Chondrocyte (in vitro differentiated cells): Measurements from ENCODE around the gene RAB28. TPM values are rescaled to one million over a fixed set of nuclear protein-coding genes. Genes with fewer than 3 reads are reported as not detected.

ENCODE experiments used
- DNase-seq: peaks from one replicate; pipeline ENCODE4 v3.0.0; 2021; ENCODE audit warnings: mixed read lengths, low spot score
- H3K27ac Mint-ChIP-seq: one replicate; pipeline ENCODE4 v1.8.0; 2021; ENCODE audit warnings: mild to moderate bottlenecking, moderate library complexity, mixed read lengths; ENCODE audit not compliant: unreplicated experiment
- H3K27me3 Mint-ChIP-seq: 2 replicates; pipeline ENCODE4 v1.8.0; 2021; ENCODE audit warnings: low read depth, mixed read lengths
- H3K36me3 Mint-ChIP-seq: 2 replicates; pipeline ENCODE4 v1.8.0; 2021; ENCODE audit warnings: low read depth, mixed read lengths
- H3K4me1 Mint-ChIP-seq: 2 replicates; pipeline ENCODE4 v1.8.0; 2021; ENCODE audit warnings: low read depth, mild to moderate bottlenecking, mixed read lengths
- H3K4me3 Mint-ChIP-seq: one replicate; pipeline ENCODE4 v1.8.0; 2021; ENCODE audit warnings: mild to moderate bottlenecking, moderate library complexity, mixed read lengths; ENCODE audit not compliant: unreplicated experiment
- H3K9me3 Mint-ChIP-seq: 2 replicates; pipeline ENCODE4 v1.8.0; 2021; ENCODE audit warnings: low read depth, mixed read lengths
- total RNA-seq: library from RNA; stranded (reverse); gene quantifications from 3 replicates; pipeline ENCODE4 v1.2.1, GENCODE V29; 2021
- TF ChIP-seq, protein P1 (sequence below): fragments of 200-600 bp; sonication (generic); IDR thresholded peaks from 2 replicates; pipeline ENCODE4 v1.5.0; 2021; ENCODE audit warnings: antibody characterized with exemption, mild to moderate bottlenecking, moderate library complexity

RAB28 gene
- total RNA-seq, 1 donor from 2014 or later: 11.3 TPM

DNA sequence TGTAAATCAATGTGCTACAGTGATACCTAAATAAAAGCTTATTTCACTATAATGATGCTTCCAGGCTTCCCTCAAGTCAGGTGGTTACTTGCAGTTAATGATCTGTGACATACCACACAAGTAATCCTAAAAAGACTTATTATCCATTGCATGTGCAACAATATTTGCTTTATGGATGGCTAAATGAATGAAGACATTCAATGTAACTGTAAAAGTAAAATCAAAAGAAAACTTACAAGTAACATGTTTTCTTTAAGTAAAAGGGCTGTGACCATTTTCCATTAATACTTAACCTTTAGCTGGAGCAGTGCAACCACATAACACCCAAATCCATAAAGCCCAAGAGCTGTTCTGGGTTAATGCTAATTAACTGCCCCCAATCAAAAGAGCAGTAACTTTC is 42.6 kb downstream of the RAB28 start:
- peaks cover 10% of the 10 kb centered on the region for H3K9me3 Mint-ChIP-seq
- TF ChIP-seq, protein P1, sequence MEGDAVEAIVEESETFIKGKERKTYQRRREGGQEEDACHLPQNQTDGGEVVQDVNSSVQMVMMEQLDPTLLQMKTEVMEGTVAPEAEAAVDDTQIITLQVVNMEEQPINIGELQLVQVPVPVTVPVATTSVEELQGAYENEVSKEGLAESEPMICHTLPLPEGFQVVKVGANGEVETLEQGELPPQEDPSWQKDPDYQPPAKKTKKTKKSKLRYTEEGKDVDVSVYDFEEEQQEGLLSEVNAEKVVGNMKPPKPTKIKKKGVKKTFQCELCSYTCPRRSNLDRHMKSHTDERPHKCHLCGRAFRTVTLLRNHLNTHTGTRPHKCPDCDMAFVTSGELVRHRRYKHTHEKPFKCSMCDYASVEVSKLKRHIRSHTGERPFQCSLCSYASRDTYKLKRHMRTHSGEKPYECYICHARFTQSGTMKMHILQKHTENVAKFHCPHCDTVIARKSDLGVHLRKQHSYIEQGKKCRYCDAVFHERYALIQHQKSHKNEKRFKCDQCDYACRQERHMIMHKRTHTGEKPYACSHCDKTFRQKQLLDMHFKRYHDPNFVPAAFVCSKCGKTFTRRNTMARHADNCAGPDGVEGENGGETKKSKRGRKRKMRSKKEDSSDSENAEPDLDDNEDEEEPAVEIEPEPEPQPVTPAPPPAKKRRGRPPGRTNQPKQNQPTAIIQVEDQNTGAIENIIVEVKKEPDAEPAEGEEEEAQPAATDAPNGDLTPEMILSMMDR: no peak
- no peak overlapping the region for H3K4me3 Mint-ChIP-seq
- no peak overlapping the region for H3K27ac Mint-ChIP-seq
- H3K36me3 Mint-ChIP-seq: peaks cover 9% of the 10 kb centered on the region
- no peaks in the 10 kb centered on the region for H3K27me3 Mint-ChIP-seq
- peaks cover 6% of the 10 kb centered on the region for H3K4me1 Mint-ChIP-seq
- no peak for DNase-seq

- Mint-ChIP-seq H3K4me1 (peaks cover 22% of the 10 kb centered on the region), H3K27me3 (no peaks in the 10 kb centered on the region), H3K9me3 (peaks cover 16% of the 10 kb centered on the region), H3K36me3 (peaks cover 12% of the 10 kb centered on the region), H3K27ac (no peak overlapping the region), H3K4me3 (no peak overlapping the region)
- TF ChIP-seq, protein P1: no peak
- no peak for DNase-seq
Observed at GRCh38 chr4:13436962-13437361, 47.2 kb downstream of the RAB28 start.

DNA sequence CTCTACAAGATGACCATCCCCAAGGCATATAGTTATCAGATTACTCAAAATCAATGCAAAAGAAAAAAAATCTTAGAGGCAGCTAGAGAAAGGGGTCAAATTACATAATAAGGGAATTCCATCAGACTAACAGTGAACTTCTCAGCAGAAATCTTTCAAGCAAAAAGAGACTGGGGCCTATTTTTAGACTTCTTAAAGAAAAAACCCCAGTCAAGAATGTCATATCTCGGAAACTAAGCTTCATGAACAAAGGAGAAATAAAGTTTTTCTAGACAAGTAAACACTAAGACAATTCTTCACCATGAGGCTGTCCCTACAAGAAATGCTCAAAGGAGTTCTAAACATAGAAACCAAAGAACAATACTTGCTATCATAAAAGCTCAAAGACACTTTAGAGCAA is 51.7 kb downstream of the RAB28 start:
- Mint-ChIP-seq H3K27ac (peak overlapping the region; percentile 56), H3K27me3 (no peaks in the 10 kb centered on the region), H3K36me3 (peaks cover 9% of the 10 kb centered on the region), H3K9me3 (peaks cover 16% of the 10 kb centered on the region), H3K4me1 (peaks cover 35% of the 10 kb centered on the region), H3K4me3 (no peak overlapping the region)
- no peak for DNase-seq
- TF ChIP-seq, protein P1: no peak

- Mint-ChIP-seq H3K27ac (no peak overlapping the region), H3K36me3 (peaks cover under 1% of the 10 kb centered on the region)
Observed at GRCh38 chr4:13430834-13431568, 53.1 kb downstream of the RAB28 start.

GRCh38 chr4:13427599-13428325 is 56.4 kb downstream of the RAB28 start:
- peaks cover 4% of the 10 kb centered on the region for H3K36me3 Mint-ChIP-seq
- no peak for DNase-seq
- TF ChIP-seq, protein P1: no peak
- H3K4me3 Mint-ChIP-seq: no peak overlapping the region
- H3K4me1 Mint-ChIP-seq: peaks cover 25% of the 10 kb centered on the region
- no peak overlapping the region for H3K27ac Mint-ChIP-seq
- H3K9me3 Mint-ChIP-seq: no peaks in the 10 kb centered on the region
- no peaks in the 10 kb centered on the region for H3K27me3 Mint-ChIP-seq

More at GRCh38 chr4:13430834-13431568, 53.1 kb downstream of the RAB28 start:
- TF ChIP-seq, protein P1: peak; percentile 35
- Mint-ChIP-seq H3K4me1 (peaks cover 36% of the 10 kb centered on the region), H3K9me3 (peaks cover 1% of the 10 kb centered on the region), H3K27me3 (no peaks in the 10 kb centered on the region), H3K4me3 (no peak overlapping the region)
- DNase-seq: no peak
